Neuronal stem cell (in vitro differentiated cells): ENCODE results near the gene SUPT16H.

Experiments used
- DNase-seq: peaks from one replicate; pipeline ENCODE4 v3.0.0-alpha.2; 2013; ENCODE audit warnings: low spot score
- H2AFZ ChIP-seq: one replicate; pipeline ENCODE4 v1.6.1; 2013; ENCODE audit warnings: mild to moderate bottlenecking, low read length, inconsistent platforms
- H2AK5ac ChIP-seq: 2 replicates; pipeline ENCODE4 v1.6.1; 2013; ENCODE audit warnings: low read depth, mild to moderate bottlenecking, inconsistent platforms, low read length, moderate library complexity, mixed read lengths
- H2BK120ac ChIP-seq: 2 replicates; pipeline ENCODE4 v1.6.1; 2013; ENCODE audit warnings: low read depth, mild to moderate bottlenecking, inconsistent platforms, low read length, moderate library complexity, mixed read lengths
- H2BK12ac ChIP-seq: one replicate; pipeline ENCODE4 v1.6.1; 2013; ENCODE audit warnings: low read length, inconsistent platforms
- H2BK15ac ChIP-seq: 2 replicates; pipeline ENCODE4 v1.6.1; 2013; ENCODE audit warnings: mild to moderate bottlenecking, low read length, inconsistent platforms, mixed read lengths
- H2BK5ac ChIP-seq: one replicate; pipeline ENCODE4 v1.6.1; 2013; ENCODE audit warnings: inconsistent platforms, mild to moderate bottlenecking, low read length, moderate library complexity
- H3K14ac ChIP-seq: one replicate; pipeline ENCODE4 v1.6.1; 2013; ENCODE audit warnings: low read length, inconsistent platforms
- H3K18ac ChIP-seq: 2 replicates; pipeline ENCODE4 v1.6.1; 2013; ENCODE audit warnings: low read length, inconsistent platforms
- H3K23ac ChIP-seq: 2 replicates; pipeline ENCODE4 v1.6.1; 2013; ENCODE audit warnings: low read depth, mild to moderate bottlenecking, mixed read lengths, low read length, inconsistent platforms; ENCODE audit not compliant: poor library complexity
- H3K27ac ChIP-seq: replicated peaks from 3 replicates; pipeline ENCODE4 v1.5.1; 2013; ENCODE audit warnings: low read length, inconsistent platforms
- H3K27me3 ChIP-seq, 3 experiments: 2 replicates each; pipeline ENCODE4 v1.6.1; 2013; ENCODE audit warnings: low read length in 3 of 3, mild to moderate bottlenecking in 2 of 3, inconsistent platforms in 1 of 3, low read depth in 1 of 3, mixed read lengths in 1 of 3, moderate library complexity in 1 of 3; ENCODE audit not compliant: control insufficient read depth in 3 of 3, insufficient read depth in 3 of 3
- H3K36me3 ChIP-seq, 2 donors: replicated peaks in 1 of 2; 2 replicates each; pipeline ENCODE4 v1.6.1; 2013; ENCODE audit warnings: low read length in 2 of 2; ENCODE audit not compliant: control insufficient read depth in 2 of 2, insufficient read depth in 2 of 2
- H3K4ac ChIP-seq: 2 replicates; pipeline ENCODE4 v1.6.1; 2013; ENCODE audit warnings: inconsistent platforms, mild to moderate bottlenecking, low read length, moderate library complexity
- H3K4me1 ChIP-seq, 2 donors: 1 replicate in 1 of 2; 2 replicates in 1 of 2; pipeline ENCODE4 v1.6.1; 2013; ENCODE audit warnings: low read length in 2 of 2, low read depth in 1 of 2; ENCODE audit not compliant: control insufficient read depth in 2 of 2, insufficient read depth in 1 of 2
- H3K4me2 ChIP-seq: one replicate; pipeline ENCODE4 v1.6.1; 2013; ENCODE audit warnings: mild to moderate bottlenecking, low read length, inconsistent platforms; ENCODE audit not compliant: insufficient read depth, poor library complexity, severe bottlenecking
- H3K4me3 ChIP-seq, 2 donors: 2 replicates each; pipeline ENCODE4 v1.5.1; 2013; ENCODE audit warnings: low read length in 2 of 2, mild to moderate bottlenecking in 2 of 2, inconsistent platforms in 1 of 2, moderate library complexity in 1 of 2
- H3K79me1 ChIP-seq: one replicate; pipeline ENCODE4 v1.6.1; 2013; ENCODE audit warnings: low read depth, mild to moderate bottlenecking, inconsistent platforms, low read length, moderate library complexity
- H3K9ac ChIP-seq: one replicate; pipeline ENCODE4 v1.6.1; 2013; ENCODE audit warnings: mild to moderate bottlenecking, low read depth, low read length, inconsistent platforms; ENCODE audit not compliant: poor library complexity
- H3K9me3 ChIP-seq, 2 donors: replicated peaks in 1 of 2; 2 replicates each; pipeline versions ENCODE3 to v1.6.1; 2013; ENCODE audit warnings: low read length in 2 of 2, mild to moderate bottlenecking in 2 of 2, inconsistent platforms in 1 of 2, low read depth in 1 of 2, mixed read lengths in 1 of 2, moderate library complexity in 1 of 2; ENCODE audit not compliant: control insufficient read depth in 2 of 2, insufficient read depth in 1 of 2
- H4K8ac ChIP-seq: one replicate; pipeline ENCODE4 v1.6.1; 2013; ENCODE audit warnings: low read depth, mild to moderate bottlenecking, inconsistent platforms, low read length, moderate library complexity
- H4K91ac ChIP-seq: one replicate; pipeline ENCODE4 v1.6.1; 2013; ENCODE audit warnings: low read length, low read depth, mild to moderate bottlenecking, inconsistent platforms; ENCODE audit not compliant: poor library complexity
- WGBS, 2 donors: extraction: QIAGEN DNeasy Blood & Tissue Kit; methylation state at CpG; one replicate each; pipeline ENCODE4 v1.1.7; 2013; ENCODE audit warnings: missing lambda C conversion rate in 2 of 2, mixed read lengths in 1 of 2; ENCODE audit not compliant: insufficient read length in 2 of 2, insufficient replicate concordance in 1 of 2; ENCODE audit errors: extremely low coverage in 2 of 2; 5-methylcytosine and 5-hydroxymethylcytosine counted together

SUPT16H gene

GRCh38 chr14:21350539-21350938, 33.3 kb downstream of the SUPT16H start:
- no peak overlapping the region for H3K9ac ChIP-seq
- H4K91ac ChIP-seq, result no peak overlapping the region
- no CpG with 5 or more reads among the region's 3 CpGs for WGBS, 2 donors

GRCh38 chr14:21347201-21347600, 36.6 kb downstream of the SUPT16H start:
- Histone ChIP-seq H3K9ac (no peak overlapping the region), H3K27ac (no peak overlapping the region), H4K91ac (no peak overlapping the region), H2AFZ (no peak overlapping the region), H2BK15ac (no peak overlapping the region), H3K27me3 (no peaks in the 10 kb centered on the region), H3K4me2 (no peak overlapping the region), H3K4me3 (no peak overlapping the region), H2BK120ac (no peak overlapping the region), H2BK12ac (no peak overlapping the region), H3K18ac (no peak overlapping the region), H3K14ac (no peak overlapping the region), H3K79me1 (no peaks in the 10 kb centered on the region), H2BK5ac (no peak overlapping the region), H3K4ac (no peak overlapping the region), H4K8ac (no peak overlapping the region), H3K4me1 (no peaks in the 10 kb centered on the region), H3K36me3 (peaks cover 10 to 26% of the 10 kb centered on the region in 2 donors), H3K9me3 (no peaks in the 10 kb centered on the region), H3K23ac (no peak overlapping the region), H2AK5ac (no peak overlapping the region)
- WGBS, 2 donors, result no CpG with 5 or more reads among the region's 2 CpGs
- no peak for DNase-seq

More at GRCh38 chr14:21350539-21350938, 33.3 kb downstream of the SUPT16H start:
- no peak for DNase-seq
- H2AK5ac ChIP-seq, result no peak overlapping the region
- H3K36me3 ChIP-seq, result peaks cover 20 to 58% of the 10 kb centered on the region in 2 donors
- no peaks in the 10 kb centered on the region for H3K79me1 ChIP-seq
- H2BK15ac ChIP-seq, result no peak overlapping the region
- peaks cover 0 to 2% of the 10 kb centered on the region in 2 donors for H3K9me3 ChIP-seq
- no peak overlapping the region for H4K8ac ChIP-seq
- H2BK5ac ChIP-seq, result no peak overlapping the region
- H3K4me2 ChIP-seq, result no peak overlapping the region
- no peak overlapping the region for H3K4ac ChIP-seq
- no peaks in the 10 kb centered on the region for H3K27me3 ChIP-seq
- H3K4me3 ChIP-seq, result no peak overlapping the region
- H2BK120ac ChIP-seq, result no peak overlapping the region
- no peak overlapping the region for H3K23ac ChIP-seq
- no peak overlapping the region for H3K27ac ChIP-seq
- H2BK12ac ChIP-seq, result no peak overlapping the region
- no peaks in the 10 kb centered on the region for H3K4me1 ChIP-seq
- H3K18ac ChIP-seq, result no peak overlapping the region
- no peak overlapping the region for H3K14ac ChIP-seq
- no peak overlapping the region for H2AFZ ChIP-seq

GRCh38 chr14:21346532-21347135, 37.2 kb downstream of the SUPT16H start:
- Histone ChIP-seq H2BK12ac (no peak overlapping the region), H3K4me1 (no peaks in the 10 kb centered on the region), H2BK15ac (no peak overlapping the region), H3K4ac (no peak overlapping the region), H3K79me1 (no peaks in the 10 kb centered on the region), H3K4me3 (no peak overlapping the region), H2BK5ac (no peak overlapping the region), H3K9me3 (no peaks in the 10 kb centered on the region), H2BK120ac (no peak overlapping the region), H2AK5ac (no peak overlapping the region), H3K27me3 (no peaks in the 10 kb centered on the region), H3K14ac (no peak overlapping the region), H3K27ac (no peak overlapping the region), H3K36me3 (peaks cover 6 to 20% of the 10 kb centered on the region in 2 donors), H4K8ac (no peak overlapping the region), H4K91ac (no peak overlapping the region), H3K23ac (no peak overlapping the region), H2AFZ (no peak overlapping the region), H3K18ac (no peak overlapping the region), H3K9ac (no peak overlapping the region), H3K4me2 (no peak overlapping the region)
- DNase-seq, result no peak
- WGBS, 2 donors, result no CpG with 5 or more reads among the region's 2 CpGs

- Histone ChIP-seq H2BK120ac (no peak overlapping the region), H3K27ac (no peak overlapping the region), H3K18ac (no peak overlapping the region), H3K9me3 (peaks cover 0 to 2% of the 10 kb centered on the region in 2 donors), H3K27me3 (no peaks in the 10 kb centered on the region), H3K4me3 (no peak overlapping the region), H4K8ac (no peak overlapping the region), H4K91ac (no peak overlapping the region), H3K9ac (no peak overlapping the region), H3K4me2 (no peak overlapping the region), H3K4me1 (no peaks in the 10 kb centered on the region), H3K14ac (no peak overlapping the region), H2BK15ac (no peak overlapping the region), H3K4ac (no peak overlapping the region), H3K79me1 (no peaks in the 10 kb centered on the region), H2BK5ac (no peak overlapping the region), H3K36me3 (no peaks in the 10 kb centered on the region), H2AK5ac (no peak overlapping the region), H2BK12ac (no peak overlapping the region), H2AFZ (no peak overlapping the region), H3K23ac (no peak overlapping the region)
- DNase-seq, result no peak
- no CpG with 5 or more reads among the region's 13 CpGs for WGBS, 2 donors
These were observed 40.6 kb downstream of the SUPT16H start for GRCh38 chr14:21343035-21343794.
